HEK293 (cell line): ENCODE data around the gene AP3S2.

ENCODE experiments used
- CTCF ChIA-PET: fragments of 350-600 bp; formaldehyde crosslinking; extraction: SDS; loops from one replicate; lab custom pipeline; 2021; ENCODE audit warnings: antibody characterized with exemption; lab: Yijun Ruan, JAX
- POLR2A ChIA-PET: fragments of 300-600 bp; formaldehyde crosslinking; extraction: SDS; loops from one replicate; lab custom pipeline; 2020; ENCODE audit warnings: antibody characterized with exemption, inconsistent platforms; lab: Yijun Ruan, JAX
- H3K27ac ChIP-seq: fragments of 200-500 bp; sonication (Bioruptor generic); 2 replicates; pipeline ENCODE4 v1.5.1; 2014; ENCODE audit warnings: low read depth, low read length, control low read depth, inconsistent platforms; ENCODE audit errors: extremely low read depth
- H3K36me3 ChIP-seq, 2 experiments: fragments of 200-500 bp in 1 of 2; sonication (Bioruptor generic) in 1 of 2; 1 replicate in 1 of 2; 2 replicates in 1 of 2; pipeline ENCODE4 v1.5.1; 2014 to 2017; ENCODE audit warnings: inconsistent platforms in 2 of 2, low read length in 2 of 2; ENCODE audit not compliant: control insufficient read depth in 2 of 2, insufficient read depth in 1 of 2
- H3K4me1 ChIP-seq: fragments of 200-500 bp; sonication (Bioruptor generic); 2 replicates; pipeline ENCODE4 v1.5.1; 2014; ENCODE audit warnings: mild to moderate bottlenecking, low read length, inconsistent platforms; ENCODE audit not compliant: control insufficient read depth, insufficient read depth
- H3K4me3 ChIP-seq: 2 replicates; pipeline ENCODE4 v1.5.1; 2011; ENCODE audit warnings: low read depth, mild to moderate bottlenecking, control low read depth, low read length, moderate library complexity
- H3K9me3 ChIP-seq: fragments of 200-500 bp; sonication (Bioruptor generic); 2 replicates; pipeline ENCODE4 v1.5.1; 2014; ENCODE audit warnings: low read depth, low read length, inconsistent platforms; ENCODE audit not compliant: control insufficient read depth, insufficient read depth
- IKZF3 ChIP-seq: fragments of 450-650 bp; IDR thresholded peaks from 2 replicates; pipeline ENCODE4 v1.5.0; 2018; ENCODE audit warnings: missing biosample characterization, mild to moderate bottlenecking, missing genetic modification characterization, moderate library complexity
- KLF10 ChIP-seq: fragments of 450-650 bp; IDR thresholded peaks from 2 replicates; pipeline ENCODE4 v1.5.1; 2018; ENCODE audit warnings: missing biosample characterization, mild to moderate bottlenecking, missing genetic modification characterization
- MZF1 ChIP-seq: fragments of 450-650 bp; formaldehyde crosslinking; IDR thresholded peaks from 2 replicates; pipeline ENCODE4 v1.5.1; 2017; ENCODE audit warnings: missing biosample characterization, missing genetic modification characterization, borderline replicate concordance
- PRDM1 ChIP-seq: fragments of 450-650 bp; formaldehyde crosslinking; IDR thresholded peaks from 2 replicates; pipeline ENCODE4; 2016; ENCODE audit warnings: missing biosample characterization, missing genetic modification characterization
- RBAK ChIP-seq: fragments of 450-650 bp; formaldehyde crosslinking; IDR thresholded peaks from 2 replicates; pipeline ENCODE4 v1.5.1; 2016; ENCODE audit warnings: missing biosample characterization, missing genetic modification characterization
- SCRT2 ChIP-seq: fragments of 450-650 bp; formaldehyde crosslinking; IDR thresholded peaks from 2 replicates; pipeline ENCODE4 v1.5.1; 2016; ENCODE audit warnings: missing biosample characterization, missing genetic modification characterization
- SETDB1 ChIP-seq: IDR thresholded peaks from one replicate; pipeline ENCODE4 v1.6.1; 2017; ENCODE audit warnings: mild to moderate bottlenecking, low read length, moderate library complexity, mixed read lengths; ENCODE audit not compliant: insufficient read length
- TCF7L2 ChIP-seq: IDR thresholded peaks from 2 replicates; pipeline ENCODE4 v1.6.1; 2011; ENCODE audit warnings: low read depth, mild to moderate bottlenecking, inconsistent platforms, low read length, moderate library complexity, borderline replicate concordance
- ZNF10 ChIP-seq: fragments of 450-650 bp; formaldehyde crosslinking; IDR thresholded peaks from 2 replicates; pipeline ENCODE4 v1.5.1; 2017; ENCODE audit warnings: missing biosample characterization, missing genetic modification characterization
- ZNF133 ChIP-seq: fragments of 450-650 bp; formaldehyde crosslinking; IDR thresholded peaks from 2 replicates; pipeline ENCODE4 v1.5.1; 2016; ENCODE audit warnings: missing biosample characterization, missing genetic modification characterization
- ZNF184 ChIP-seq: fragments of 450-650 bp; IDR thresholded peaks from 2 replicates; pipeline ENCODE4 v1.5.1; 2018; ENCODE audit warnings: missing biosample characterization, mild to moderate bottlenecking, missing genetic modification characterization
- ZNF37A ChIP-seq: fragments of 450-650 bp; IDR thresholded peaks from 2 replicates; pipeline ENCODE4 v1.5.1; 2018; ENCODE audit warnings: missing biosample characterization, missing genetic modification characterization
- ZNF501 ChIP-seq: fragments of 450-650 bp; formaldehyde crosslinking; IDR thresholded peaks from 2 replicates; pipeline ENCODE4 v1.5.1; 2016; ENCODE audit warnings: missing biosample characterization, missing genetic modification characterization
- ZNF530 ChIP-seq: fragments of 450-650 bp; formaldehyde crosslinking; IDR thresholded peaks from 2 replicates; pipeline ENCODE4 v1.5.1; 2016; ENCODE audit warnings: low read depth, missing biosample characterization, missing genetic modification characterization
- ZNF585B ChIP-seq: fragments of 450-650 bp; formaldehyde crosslinking; IDR thresholded peaks from 2 replicates; pipeline ENCODE4 v1.5.1; 2016; ENCODE audit warnings: missing biosample characterization, missing genetic modification characterization
- ZNF76 ChIP-seq: fragments of 450-650 bp; formaldehyde crosslinking; IDR thresholded peaks from 2 replicates; pipeline ENCODE4; 2016; ENCODE audit warnings: low read depth, missing biosample characterization, missing genetic modification characterization, borderline replicate concordance
- ZNF785 ChIP-seq: fragments of 450-650 bp; formaldehyde crosslinking; IDR thresholded peaks from 2 replicates; pipeline ENCODE4 v1.5.1; 2016; ENCODE audit warnings: missing biosample characterization, missing genetic modification characterization
- TF ChIP-seq, protein P1 (sequence below): fragments of 450-650 bp; formaldehyde crosslinking; IDR thresholded peaks from 2 replicates; pipeline ENCODE4 v1.5.1; 2016; ENCODE audit warnings: missing biosample characterization, missing genetic modification characterization
- TF ChIP-seq, protein P2 (sequence below): fragments of 450-650 bp; formaldehyde crosslinking; IDR thresholded peaks from 2 replicates; pipeline ENCODE4 v1.5.1; 2016; ENCODE audit warnings: missing biosample characterization, missing genetic modification characterization
- TF ChIP-seq, protein P3 (sequence below): fragments of 450-650 bp; formaldehyde crosslinking; IDR thresholded peaks from 2 replicates; pipeline ENCODE4 v1.5.1; 2017; ENCODE audit warnings: missing biosample characterization, missing genetic modification characterization
- TF ChIP-seq, protein P4 (sequence below): fragments of 450-650 bp; formaldehyde crosslinking; IDR thresholded peaks from 2 replicates; pipeline ENCODE4 v1.5.1; 2016; ENCODE audit warnings: missing biosample characterization, missing genetic modification characterization, borderline replicate concordance
- TF ChIP-seq, protein P5 (sequence below): fragments of 450-650 bp; formaldehyde crosslinking; IDR thresholded peaks from 2 replicates; pipeline ENCODE4 v1.5.1; 2016; ENCODE audit warnings: missing biosample characterization, missing genetic modification characterization

AP3S2 gene

GRCh38 chr15:89848970-89849292 is 44.9 kb downstream of the AP3S2 start:
- CTCF ChIA-PET: interaction anchor here (0.6 to 5.7 kb wide), 5 partner anchors 26 to 151 kb away, joined by 3 to 29 read pairs (median 4); no protein-coding TSS in a partner anchor
- H3K4me1 ChIP-seq: no peaks in the 10 kb centered on the region
- POLR2A ChIA-PET: no interaction called here
- TF ChIP-seq ZNF785 (tag by site-specific recombination) (no peak), ZNF501 (tag by site-specific recombination) (no peak), ZNF585B (no peak), SETDB1 (no peak), ZNF184 (no peak), RBAK (tag by site-specific recombination) (no peak), SCRT2 (tag by site-specific recombination) (no peak), PRDM1 (tag by site-specific recombination) (no peak)
- TF ChIP-seq, protein P1, sequence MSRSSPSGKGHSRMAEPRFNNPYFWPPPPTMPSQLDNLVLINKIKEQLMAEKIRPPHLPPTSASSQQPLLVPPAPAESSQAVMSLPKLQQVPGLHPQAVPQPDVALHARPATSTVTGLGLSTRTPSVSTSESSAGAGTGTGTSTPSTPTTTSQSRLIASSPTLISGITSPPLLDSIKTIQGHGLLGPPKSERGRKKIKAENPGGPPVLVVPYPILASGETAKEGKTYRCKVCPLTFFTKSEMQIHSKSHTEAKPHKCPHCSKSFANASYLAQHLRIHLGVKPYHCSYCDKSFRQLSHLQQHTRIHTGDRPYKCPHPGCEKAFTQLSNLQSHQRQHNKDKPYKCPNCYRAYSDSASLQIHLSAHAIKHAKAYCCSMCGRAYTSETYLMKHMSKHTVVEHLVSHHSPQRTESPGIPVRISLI: no peak
- no peak overlapping the region for H3K27ac ChIP-seq
- no peak overlapping the region for H3K4me3 ChIP-seq
- H3K36me3 ChIP-seq: peaks cover 21 to 44% of the 10 kb centered on the region in 2 experiments
- H3K9me3 ChIP-seq: no peaks in the 10 kb centered on the region

DNA sequence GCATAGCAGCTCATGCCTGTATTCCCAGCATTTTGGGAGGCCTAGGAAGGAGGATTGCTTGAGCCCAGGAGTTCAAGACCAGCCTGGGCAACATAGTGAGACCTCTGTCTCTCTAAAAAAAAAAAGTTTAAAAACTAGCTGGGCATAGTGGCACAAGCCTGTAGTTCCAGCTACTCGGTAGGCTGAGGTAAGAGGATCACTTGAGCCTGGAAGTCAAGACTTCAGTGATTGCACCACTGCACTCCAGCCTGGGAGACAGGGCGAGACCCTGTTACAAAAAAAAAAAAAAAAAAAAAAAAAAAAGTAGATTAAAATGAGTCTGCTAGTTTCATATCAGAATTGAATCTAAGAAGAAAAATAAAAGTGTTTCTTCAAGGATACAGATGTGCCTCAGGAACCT is 46.7 kb downstream of the AP3S2 start:
- no peaks in the 10 kb centered on the region for H3K4me1 ChIP-seq
- no peaks in the 10 kb centered on the region for H3K9me3 ChIP-seq
- ChIA-PET CTCF (interaction anchor here (1.1 to 5.7 kb wide), 2 partner anchors 8 to 27 kb away, joined by 3 to 29 read pairs; no protein-coding TSS in a partner anchor), POLR2A (no interaction called here)
- no peak overlapping the region for H3K4me3 ChIP-seq
- peaks cover 17 to 36% of the 10 kb centered on the region in 2 experiments for H3K36me3 ChIP-seq
- no peak overlapping the region for H3K27ac ChIP-seq
- TF ChIP-seq, protein P2, sequence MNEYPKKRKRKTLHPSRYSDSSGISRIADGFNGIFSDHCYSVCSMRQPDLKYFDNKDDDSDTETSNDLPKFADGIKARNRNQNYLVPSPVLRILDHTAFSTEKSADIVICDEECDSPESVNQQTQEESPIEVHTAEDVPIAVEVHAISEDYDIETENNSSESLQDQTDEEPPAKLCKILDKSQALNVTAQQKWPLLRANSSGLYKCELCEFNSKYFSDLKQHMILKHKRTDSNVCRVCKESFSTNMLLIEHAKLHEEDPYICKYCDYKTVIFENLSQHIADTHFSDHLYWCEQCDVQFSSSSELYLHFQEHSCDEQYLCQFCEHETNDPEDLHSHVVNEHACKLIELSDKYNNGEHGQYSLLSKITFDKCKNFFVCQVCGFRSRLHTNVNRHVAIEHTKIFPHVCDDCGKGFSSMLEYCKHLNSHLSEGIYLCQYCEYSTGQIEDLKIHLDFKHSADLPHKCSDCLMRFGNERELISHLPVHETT (tag by site-specific recombination): no peak
- TF ChIP-seq ZNF37A (tag by site-specific recombination): no peak
- TF ChIP-seq TCF7L2: no peak
- no peak for TF ChIP-seq KLF10
- no peak for TF ChIP-seq MZF1 (tag by site-specific recombination)
- TF ChIP-seq, protein P3, sequence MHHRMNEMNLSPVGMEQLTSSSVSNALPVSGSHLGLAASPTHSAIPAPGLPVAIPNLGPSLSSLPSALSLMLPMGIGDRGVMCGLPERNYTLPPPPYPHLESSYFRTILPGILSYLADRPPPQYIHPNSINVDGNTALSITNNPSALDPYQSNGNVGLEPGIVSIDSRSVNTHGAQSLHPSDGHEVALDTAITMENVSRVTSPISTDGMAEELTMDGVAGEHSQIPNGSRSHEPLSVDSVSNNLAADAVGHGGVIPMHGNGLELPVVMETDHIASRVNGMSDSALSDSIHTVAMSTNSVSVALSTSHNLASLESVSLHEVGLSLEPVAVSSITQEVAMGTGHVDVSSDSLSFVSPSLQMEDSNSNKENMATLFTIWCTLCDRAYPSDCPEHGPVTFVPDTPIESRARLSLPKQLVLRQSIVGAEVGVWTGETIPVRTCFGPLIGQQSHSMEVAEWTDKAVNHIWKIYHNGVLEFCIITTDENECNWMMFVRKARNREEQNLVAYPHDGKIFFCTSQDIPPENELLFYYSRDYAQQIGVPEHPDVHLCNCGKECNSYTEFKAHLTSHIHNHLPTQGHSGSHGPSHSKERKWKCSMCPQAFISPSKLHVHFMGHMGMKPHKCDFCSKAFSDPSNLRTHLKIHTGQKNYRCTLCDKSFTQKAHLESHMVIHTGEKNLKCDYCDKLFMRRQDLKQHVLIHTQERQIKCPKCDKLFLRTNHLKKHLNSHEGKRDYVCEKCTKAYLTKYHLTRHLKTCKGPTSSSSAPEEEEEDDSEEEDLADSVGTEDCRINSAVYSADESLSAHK (tag by site-specific recombination): no peak
- TF ChIP-seq ZNF10: no peak
- no peak for TF ChIP-seq ZNF133
- TF ChIP-seq, protein P4, sequence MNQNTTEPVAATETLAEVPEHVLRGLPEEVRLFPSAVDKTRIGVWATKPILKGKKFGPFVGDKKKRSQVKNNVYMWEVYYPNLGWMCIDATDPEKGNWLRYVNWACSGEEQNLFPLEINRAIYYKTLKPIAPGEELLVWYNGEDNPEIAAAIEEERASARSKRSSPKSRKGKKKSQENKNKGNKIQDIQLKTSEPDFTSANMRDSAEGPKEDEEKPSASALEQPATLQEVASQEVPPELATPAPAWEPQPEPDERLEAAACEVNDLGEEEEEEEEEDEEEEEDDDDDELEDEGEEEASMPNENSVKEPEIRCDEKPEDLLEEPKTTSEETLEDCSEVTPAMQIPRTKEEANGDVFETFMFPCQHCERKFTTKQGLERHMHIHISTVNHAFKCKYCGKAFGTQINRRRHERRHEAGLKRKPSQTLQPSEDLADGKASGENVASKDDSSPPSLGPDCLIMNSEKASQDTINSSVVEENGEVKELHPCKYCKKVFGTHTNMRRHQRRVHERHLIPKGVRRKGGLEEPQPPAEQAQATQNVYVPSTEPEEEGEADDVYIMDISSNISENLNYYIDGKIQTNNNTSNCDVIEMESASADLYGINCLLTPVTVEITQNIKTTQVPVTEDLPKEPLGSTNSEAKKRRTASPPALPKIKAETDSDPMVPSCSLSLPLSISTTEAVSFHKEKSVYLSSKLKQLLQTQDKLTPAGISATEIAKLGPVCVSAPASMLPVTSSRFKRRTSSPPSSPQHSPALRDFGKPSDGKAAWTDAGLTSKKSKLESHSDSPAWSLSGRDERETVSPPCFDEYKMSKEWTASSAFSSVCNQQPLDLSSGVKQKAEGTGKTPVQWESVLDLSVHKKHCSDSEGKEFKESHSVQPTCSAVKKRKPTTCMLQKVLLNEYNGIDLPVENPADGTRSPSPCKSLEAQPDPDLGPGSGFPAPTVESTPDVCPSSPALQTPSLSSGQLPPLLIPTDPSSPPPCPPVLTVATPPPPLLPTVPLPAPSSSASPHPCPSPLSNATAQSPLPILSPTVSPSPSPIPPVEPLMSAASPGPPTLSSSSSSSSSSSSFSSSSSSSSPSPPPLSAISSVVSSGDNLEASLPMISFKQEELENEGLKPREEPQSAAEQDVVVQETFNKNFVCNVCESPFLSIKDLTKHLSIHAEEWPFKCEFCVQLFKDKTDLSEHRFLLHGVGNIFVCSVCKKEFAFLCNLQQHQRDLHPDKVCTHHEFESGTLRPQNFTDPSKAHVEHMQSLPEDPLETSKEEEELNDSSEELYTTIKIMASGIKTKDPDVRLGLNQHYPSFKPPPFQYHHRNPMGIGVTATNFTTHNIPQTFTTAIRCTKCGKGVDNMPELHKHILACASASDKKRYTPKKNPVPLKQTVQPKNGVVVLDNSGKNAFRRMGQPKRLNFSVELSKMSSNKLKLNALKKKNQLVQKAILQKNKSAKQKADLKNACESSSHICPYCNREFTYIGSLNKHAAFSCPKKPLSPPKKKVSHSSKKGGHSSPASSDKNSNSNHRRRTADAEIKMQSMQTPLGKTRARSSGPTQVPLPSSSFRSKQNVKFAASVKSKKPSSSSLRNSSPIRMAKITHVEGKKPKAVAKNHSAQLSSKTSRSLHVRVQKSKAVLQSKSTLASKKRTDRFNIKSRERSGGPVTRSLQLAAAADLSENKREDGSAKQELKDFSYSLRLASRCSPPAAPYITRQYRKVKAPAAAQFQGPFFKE (tag by site-specific recombination): no peak
- no peak for TF ChIP-seq ZNF530
- TF ChIP-seq ZNF76 (tag by site-specific recombination): no peak
- TF ChIP-seq IKZF3 (tag by site-specific recombination): no peak
- no peak for TF ChIP-seq ZNF585B
- no peak for TF ChIP-seq SCRT2 (tag by site-specific recombination)
- TF ChIP-seq, protein P5, sequence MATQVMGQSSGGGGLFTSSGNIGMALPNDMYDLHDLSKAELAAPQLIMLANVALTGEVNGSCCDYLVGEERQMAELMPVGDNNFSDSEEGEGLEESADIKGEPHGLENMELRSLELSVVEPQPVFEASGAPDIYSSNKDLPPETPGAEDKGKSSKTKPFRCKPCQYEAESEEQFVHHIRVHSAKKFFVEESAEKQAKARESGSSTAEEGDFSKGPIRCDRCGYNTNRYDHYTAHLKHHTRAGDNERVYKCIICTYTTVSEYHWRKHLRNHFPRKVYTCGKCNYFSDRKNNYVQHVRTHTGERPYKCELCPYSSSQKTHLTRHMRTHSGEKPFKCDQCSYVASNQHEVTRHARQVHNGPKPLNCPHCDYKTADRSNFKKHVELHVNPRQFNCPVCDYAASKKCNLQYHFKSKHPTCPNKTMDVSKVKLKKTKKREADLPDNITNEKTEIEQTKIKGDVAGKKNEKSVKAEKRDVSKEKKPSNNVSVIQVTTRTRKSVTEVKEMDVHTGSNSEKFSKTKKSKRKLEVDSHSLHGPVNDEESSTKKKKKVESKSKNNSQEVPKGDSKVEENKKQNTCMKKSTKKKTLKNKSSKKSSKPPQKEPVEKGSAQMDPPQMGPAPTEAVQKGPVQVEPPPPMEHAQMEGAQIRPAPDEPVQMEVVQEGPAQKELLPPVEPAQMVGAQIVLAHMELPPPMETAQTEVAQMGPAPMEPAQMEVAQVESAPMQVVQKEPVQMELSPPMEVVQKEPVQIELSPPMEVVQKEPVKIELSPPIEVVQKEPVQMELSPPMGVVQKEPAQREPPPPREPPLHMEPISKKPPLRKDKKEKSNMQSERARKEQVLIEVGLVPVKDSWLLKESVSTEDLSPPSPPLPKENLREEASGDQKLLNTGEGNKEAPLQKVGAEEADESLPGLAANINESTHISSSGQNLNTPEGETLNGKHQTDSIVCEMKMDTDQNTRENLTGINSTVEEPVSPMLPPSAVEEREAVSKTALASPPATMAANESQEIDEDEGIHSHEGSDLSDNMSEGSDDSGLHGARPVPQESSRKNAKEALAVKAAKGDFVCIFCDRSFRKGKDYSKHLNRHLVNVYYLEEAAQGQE (tag by site-specific recombination): no peak
